Astrocyte (in vitro differentiated cells and primary cell): ENCODE data around the gene ABHD11. TPM values are rescaled to one million over a fixed set of nuclear protein-coding genes. Genes with fewer than 3 reads are reported as not detected.

Experiments
- DNase-seq: peaks from one replicate; pipeline ENCODE4 v3.0.0-alpha.2; 2010; ENCODE audit warnings: low read depth
- FAIRE-seq: peaks from 2 replicates; lab custom pipeline; 2011; peaks lifted over from hg19 to GRCh38; lab: Jason Lieb, UNC
- H2AFZ ChIP-seq: 2 replicates; pipeline ENCODE4 v1.6.0; 2012; ENCODE audit warnings: low read depth, low read length, inconsistent platforms
- H3K27ac ChIP-seq: 2 replicates; pipeline ENCODE4 v1.5.1; 2011; ENCODE audit warnings: low read depth, low read length, inconsistent platforms
- H3K27me3 ChIP-seq: 2 replicates; pipeline ENCODE4 v1.6.0; 2011; ENCODE audit warnings: low read length, inconsistent platforms; ENCODE audit not compliant: insufficient read depth
- H3K36me3 ChIP-seq: 2 replicates; pipeline ENCODE4 v1.5.1; 2011; ENCODE audit warnings: low read length, inconsistent platforms; ENCODE audit not compliant: insufficient read depth
- H3K4me1 ChIP-seq: 2 replicates; pipeline ENCODE4 v1.5.1; 2011; ENCODE audit warnings: low read length, inconsistent platforms; ENCODE audit not compliant: insufficient read depth
- H3K4me2 ChIP-seq: 2 replicates; pipeline ENCODE4 v1.6.0; 2012; ENCODE audit warnings: low read length, inconsistent platforms
- H3K4me3 ChIP-seq: 2 replicates; pipeline ENCODE4 v1.5.1; 2011; ENCODE audit warnings: low read depth, mild to moderate bottlenecking, low read length, inconsistent platforms; ENCODE audit not compliant: insufficient read depth
- H3K79me2 ChIP-seq: 2 replicates; pipeline ENCODE4 v1.6.0; 2012; ENCODE audit warnings: mild to moderate bottlenecking, low read length, inconsistent platforms; ENCODE audit not compliant: insufficient read depth
- H3K9ac ChIP-seq: 2 replicates; pipeline ENCODE4 v1.6.0; 2012; ENCODE audit warnings: mild to moderate bottlenecking, low read length, inconsistent platforms
- H3K9me3 ChIP-seq: 2 replicates; pipeline ENCODE4 v1.5.1; 2012; ENCODE audit warnings: low read depth, mild to moderate bottlenecking, low read length, inconsistent platforms; ENCODE audit not compliant: insufficient read depth
- H4K20me1 ChIP-seq: 2 replicates; pipeline ENCODE4 v1.6.0; 2012; ENCODE audit warnings: low read length, inconsistent platforms; ENCODE audit not compliant: insufficient read depth
- H3K27ac Mint-ChIP-seq: one replicate; pipeline ENCODE4 v1.8.0; 2021; ENCODE audit warnings: mild to moderate bottlenecking, mixed read lengths; ENCODE audit not compliant: unreplicated experiment
- H3K27me3 Mint-ChIP-seq: one replicate; pipeline ENCODE4 v1.8.0; 2021; ENCODE audit warnings: low read depth, mixed read lengths; ENCODE audit not compliant: unreplicated experiment
- H3K36me3 Mint-ChIP-seq: one replicate; pipeline ENCODE4 v1.8.0; 2021; ENCODE audit warnings: low read depth, mixed read lengths; ENCODE audit not compliant: unreplicated experiment
- H3K4me1 Mint-ChIP-seq: one replicate; pipeline ENCODE4 v1.8.0; 2021; ENCODE audit warnings: low read depth, mixed read lengths; ENCODE audit not compliant: unreplicated experiment
- H3K4me3 Mint-ChIP-seq: one replicate; pipeline ENCODE4 v1.8.0; 2021; ENCODE audit warnings: mild to moderate bottlenecking, moderate library complexity, mixed read lengths; ENCODE audit not compliant: unreplicated experiment
- H3K9me3 Mint-ChIP-seq: one replicate; pipeline ENCODE4 v1.8.0; 2021; ENCODE audit warnings: mild to moderate bottlenecking, mixed read lengths; ENCODE audit not compliant: unreplicated experiment
- EZH2 ChIP-seq: IDR thresholded peaks from 2 replicates; pipeline ENCODE4 v1.6.1; 2012; ENCODE audit warnings: mild to moderate bottlenecking, low read length, inconsistent platforms; ENCODE audit not compliant: insufficient read depth
- total RNA-seq: library from RNA; stranded (reverse); gene quantifications from 2 replicates; pipeline ENCODE4 v1.2.1, GENCODE V29; 2021
- TF ChIP-seq, protein P1 (sequence below): IDR thresholded peaks from 2 replicates; pipeline ENCODE4 v1.5.1; 2011; ENCODE audit warnings: low read depth, mild to moderate bottlenecking, inconsistent platforms, low read length, moderate library complexity; ENCODE audit not compliant: insufficient read depth

The ABHD11 gene
- total RNA-seq, 1 donor from 2014 or later = 10.8 TPM

DNA sequence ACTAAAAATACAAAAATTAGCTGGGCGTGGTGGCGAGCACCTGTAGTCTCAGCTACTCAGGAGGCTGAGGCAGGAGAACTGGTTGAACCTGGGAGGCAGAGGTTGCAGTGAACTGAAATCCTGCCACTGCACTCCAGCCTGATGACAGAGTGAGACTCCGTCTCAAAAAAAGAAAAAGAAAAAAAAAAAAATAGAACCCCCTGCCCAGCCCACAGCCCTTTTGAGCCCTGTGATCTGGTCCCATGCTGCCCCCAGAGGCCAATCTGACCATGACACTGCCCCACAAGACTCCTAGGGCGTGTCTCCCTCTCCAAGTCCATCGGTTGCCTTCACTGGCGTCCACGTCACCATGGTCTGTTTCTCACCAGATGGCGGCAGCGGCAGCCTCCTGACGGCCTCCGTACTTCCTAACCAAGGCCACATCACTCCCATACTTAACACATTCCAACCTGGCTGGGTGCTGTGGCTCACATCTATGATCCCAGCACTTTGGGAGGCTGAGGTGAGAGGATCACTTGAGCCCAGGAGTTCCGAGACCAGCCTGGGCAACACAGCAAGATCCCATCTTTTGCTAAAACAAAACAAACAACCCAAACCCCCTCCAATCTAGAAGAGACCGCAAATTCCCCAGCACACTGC is 37.1 kb downstream of the ABHD11 start:
- Mint-ChIP-seq H3K9me3 (no peaks in the 10 kb centered on the region), H3K4me3 (no peak overlapping the region), H3K27me3 (no peaks in the 10 kb centered on the region), H3K4me1 (peaks cover 8% of the 10 kb centered on the region), H3K36me3 (peaks cover 24% of the 10 kb centered on the region), H3K27ac (no peak overlapping the region)
- Histone ChIP-seq H3K9ac (no peak overlapping the region), H3K36me3 (peaks cover 15% of the 10 kb centered on the region), H3K4me2 (no peak overlapping the region), H4K20me1 (peaks cover 75% of the 10 kb centered on the region), H3K27ac (peak overlapping the region; percentile 28), H3K9me3 (no peaks in the 10 kb centered on the region), H3K4me3 (no peak overlapping the region), H3K27me3 (no peaks in the 10 kb centered on the region), H3K79me2 (peaks cover 21% of the 10 kb centered on the region), H2AFZ (no peak overlapping the region), H3K4me1 (peaks cover 30% of the 10 kb centered on the region)
- DNase-seq = peak; percentile 50
- no peak for TF ChIP-seq EZH2
- TF ChIP-seq, protein P1, sequence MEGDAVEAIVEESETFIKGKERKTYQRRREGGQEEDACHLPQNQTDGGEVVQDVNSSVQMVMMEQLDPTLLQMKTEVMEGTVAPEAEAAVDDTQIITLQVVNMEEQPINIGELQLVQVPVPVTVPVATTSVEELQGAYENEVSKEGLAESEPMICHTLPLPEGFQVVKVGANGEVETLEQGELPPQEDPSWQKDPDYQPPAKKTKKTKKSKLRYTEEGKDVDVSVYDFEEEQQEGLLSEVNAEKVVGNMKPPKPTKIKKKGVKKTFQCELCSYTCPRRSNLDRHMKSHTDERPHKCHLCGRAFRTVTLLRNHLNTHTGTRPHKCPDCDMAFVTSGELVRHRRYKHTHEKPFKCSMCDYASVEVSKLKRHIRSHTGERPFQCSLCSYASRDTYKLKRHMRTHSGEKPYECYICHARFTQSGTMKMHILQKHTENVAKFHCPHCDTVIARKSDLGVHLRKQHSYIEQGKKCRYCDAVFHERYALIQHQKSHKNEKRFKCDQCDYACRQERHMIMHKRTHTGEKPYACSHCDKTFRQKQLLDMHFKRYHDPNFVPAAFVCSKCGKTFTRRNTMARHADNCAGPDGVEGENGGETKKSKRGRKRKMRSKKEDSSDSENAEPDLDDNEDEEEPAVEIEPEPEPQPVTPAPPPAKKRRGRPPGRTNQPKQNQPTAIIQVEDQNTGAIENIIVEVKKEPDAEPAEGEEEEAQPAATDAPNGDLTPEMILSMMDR = peak; percentile 48
- FAIRE-seq = no peak

DNA sequence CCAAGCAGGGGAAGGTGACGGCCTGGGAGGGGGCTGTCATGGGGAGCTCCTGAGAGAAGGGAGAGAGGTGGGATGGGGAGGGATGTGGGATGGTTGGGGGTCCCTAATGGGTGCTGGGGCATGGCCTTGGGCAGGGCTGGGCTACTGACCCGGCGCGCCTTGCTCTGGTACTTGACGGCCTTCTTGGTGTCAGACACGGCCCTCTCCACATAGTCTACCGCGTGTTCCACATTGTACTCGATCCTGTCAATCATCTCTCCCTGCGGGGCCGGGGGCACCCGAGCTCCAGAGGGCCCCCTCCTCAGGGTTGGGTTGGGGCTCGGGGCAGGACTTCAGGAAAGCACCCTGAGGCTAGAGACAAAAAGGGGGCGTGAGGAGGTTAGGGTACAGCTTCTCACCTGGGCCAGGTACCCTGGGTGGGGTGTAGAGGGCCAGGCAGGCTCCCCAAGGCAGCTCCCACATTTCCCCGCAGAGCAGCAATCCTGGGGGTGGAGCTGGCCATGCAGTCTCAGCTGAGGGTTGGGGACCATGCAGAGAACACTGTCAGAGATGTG is 37.9 kb downstream of the ABHD11 start:
- Histone ChIP-seq H3K9me3 (no peaks in the 10 kb centered on the region), H3K27ac (no peak overlapping the region), H3K9ac (no peak overlapping the region), H3K27me3 (no peaks in the 10 kb centered on the region), H4K20me1 (peaks cover 80% of the 10 kb centered on the region), H2AFZ (no peak overlapping the region), H3K4me2 (no peak overlapping the region), H3K36me3 (peaks cover 19% of the 10 kb centered on the region), H3K79me2 (peaks cover 19% of the 10 kb centered on the region), H3K4me1 (peaks cover 22% of the 10 kb centered on the region), H3K4me3 (no peak overlapping the region)
- FAIRE-seq (no peak), DNase-seq (no peak)
- H3K36me3 Mint-ChIP-seq = peaks cover 24% of the 10 kb centered on the region
- no peak overlapping the region for H3K4me3 Mint-ChIP-seq
- no peaks in the 10 kb centered on the region for H3K9me3 Mint-ChIP-seq
- no peaks in the 10 kb centered on the region for H3K27me3 Mint-ChIP-seq
- no peak overlapping the region for H3K27ac Mint-ChIP-seq
- H3K4me1 Mint-ChIP-seq = peaks cover 6% of the 10 kb centered on the region
- TF ChIP-seq EZH2 = no peak
- TF ChIP-seq, protein P1 = no peak

DNA sequence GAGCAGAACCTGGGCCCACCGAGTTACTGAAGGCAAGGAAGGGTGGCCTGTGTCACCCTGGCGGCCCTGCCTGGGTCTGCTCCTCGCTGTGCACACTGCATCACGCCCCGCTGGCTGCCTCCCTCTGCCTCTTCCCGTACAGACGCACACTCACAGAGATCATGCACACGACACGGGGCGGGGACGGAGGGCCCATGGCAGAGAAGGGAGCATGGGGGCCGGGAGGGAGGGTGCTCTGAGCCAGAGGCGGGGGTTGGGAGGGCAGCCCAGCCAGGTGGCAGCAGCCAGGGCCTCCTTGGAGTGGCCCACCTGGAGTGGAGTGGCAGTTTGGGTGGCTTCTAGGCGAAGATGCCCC is 38.6 kb downstream of the ABHD11 start:
- DNase-seq (no peak), FAIRE-seq (no peak)
- Mint-ChIP-seq H3K36me3 (peaks cover 24% of the 10 kb centered on the region), H3K4me3 (no peak overlapping the region), H3K4me1 (peaks cover under 1% of the 10 kb centered on the region), H3K9me3 (no peaks in the 10 kb centered on the region), H3K27ac (no peak overlapping the region), H3K27me3 (no peaks in the 10 kb centered on the region)
- peaks cover 74% of the 10 kb centered on the region for H4K20me1 ChIP-seq
- no peak overlapping the region for H3K27ac ChIP-seq
- H3K9ac ChIP-seq = no peak overlapping the region
- peaks cover 16% of the 10 kb centered on the region for H3K4me1 ChIP-seq
- no peak overlapping the region for H3K4me3 ChIP-seq
- H3K27me3 ChIP-seq = no peaks in the 10 kb centered on the region
- no peaks in the 10 kb centered on the region for H3K9me3 ChIP-seq
- peaks cover 19% of the 10 kb centered on the region for H3K36me3 ChIP-seq
- no peak overlapping the region for H2AFZ ChIP-seq
- no peak overlapping the region for H3K4me2 ChIP-seq
- TF ChIP-seq, protein P1 = no peak
- TF ChIP-seq EZH2 = no peak
- peaks cover 19% of the 10 kb centered on the region for H3K79me2 ChIP-seq
